Measurements from ENCODE around the gene TCP1. TPM values are rescaled to one million over a fixed set of nuclear protein-coding genes. Genes with fewer than 3 reads are reported as not detected.

Gene TCP1
- total RNA-seq, result 116 and 228 TPM in 2 replicates

GRCh38 chr6:159789377-159790148 is at the start of gene TCP1:
Gene TCP1 (minus strand): TSS chr6:159789602. CDS start chr6:159789468, 134 bp downstream.

GRCh38 chr6:159800141-159800865 is 10.9 kb upstream of the TCP1 start, which contains the start of gene PNLDC1:
Gene PNLDC1 (plus strand): TSS chr6:159800276. CDS start chr6:159800308, 32 bp downstream.

GRCh38 chr6:159790149-159790955 is 950 bp upstream of the TCP1 start, which contains the start of gene MRPL18:
Gene MRPL18 (plus strand): TSS chr6:159790467. CDS start chr6:159790588, 121 bp downstream.

GRCh38 chr6:159761873-159762680 is 27.3 kb downstream of the TCP1 start, which contains the start of gene ACAT2:
Gene ACAT2 (plus strand): TSS chr6:159762045. CDS start chr6:159762088, 43 bp downstream.

Other genes starting within 250 kb of the TCP1 start
- 48.2 and 112 TPM in 2 replicates for gene SOD2, start 96.4 kb downstream of the TCP1 start, total RNA-seq
- 40.3 and 46.0 TPM in 2 replicates for gene WTAP, start 62.1 kb downstream of the TCP1 start, total RNA-seq
- gene ACAT2, start 27.6 kb downstream of the TCP1 start, total RNA-seq, result 13.6 and 41.2 TPM in 2 replicates
- gene MRPL18, start 865 bp upstream of the TCP1 start, total RNA-seq, result 48.2 and 99.2 TPM in 2 replicates
- 0.13 TPM in 1 of 2 replicates, not detected in the other for gene PNLDC1, start 10.7 kb upstream of the TCP1 start, total RNA-seq
- gene MAS1, start 101.4 kb upstream of the TCP1 start, total RNA-seq, result not detected in 2 replicates
- 86.4 and 111 TPM in 2 replicates for gene IGF2R, start 179.5 kb upstream of the TCP1 start, total RNA-seq